Measurements from ENCODE around the gene NTRK3.

The NTRK3 gene

DNA sequence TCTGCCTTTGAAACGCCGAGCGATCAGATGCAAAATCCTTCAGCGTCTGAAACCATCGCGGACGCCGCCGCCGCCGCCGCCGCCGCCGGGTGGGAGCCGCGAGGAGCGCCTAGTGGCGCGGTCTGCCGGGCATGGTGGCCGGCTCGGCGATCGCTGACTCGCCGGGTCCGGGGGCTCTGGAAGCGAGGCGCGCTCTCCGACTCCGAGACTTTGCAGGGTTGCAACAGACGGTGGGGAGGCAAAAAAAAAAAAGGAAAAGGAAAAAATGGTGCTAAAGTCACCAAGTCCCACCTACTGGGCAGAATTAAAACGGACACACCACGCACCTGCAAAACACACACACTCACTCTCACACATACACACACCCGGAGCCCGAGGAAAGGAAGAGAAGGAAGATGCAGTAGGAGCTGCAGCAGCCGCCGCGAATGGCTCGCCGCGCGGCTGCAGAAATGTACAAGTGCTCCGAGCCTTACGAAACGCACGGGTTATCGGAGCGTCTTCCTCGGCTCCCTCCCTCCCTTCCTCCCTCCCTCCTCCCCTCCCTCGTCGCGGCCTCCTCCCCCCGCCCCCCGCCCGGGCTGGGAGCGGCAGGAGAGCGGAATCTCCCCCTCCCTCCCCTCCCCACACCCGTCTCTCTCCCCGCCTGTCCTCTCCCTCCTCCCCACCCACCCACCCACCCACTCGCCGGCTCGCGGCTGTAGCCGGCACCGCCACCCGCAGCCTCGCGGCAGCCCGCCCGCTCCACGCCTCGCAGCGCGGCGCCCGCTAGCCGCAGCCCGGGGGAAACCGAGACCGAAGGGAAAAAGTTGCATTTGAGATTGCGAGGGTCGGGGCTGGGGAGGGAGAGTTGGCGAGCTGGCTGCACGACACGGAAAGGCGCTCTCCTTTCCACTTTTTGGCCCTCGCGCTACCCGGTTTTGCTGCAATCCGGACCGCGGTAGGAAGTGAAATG, at the start of gene NTRK3:
Gene NTRK3, minus strand, starts transcription at position 461 of the 952 bp plus-strand sequence. CDS start 586 bp downstream, outside the sequence.
- no peak for DNase-seq (ENCODE audit: low read depth in 2 of 2)

DNA sequence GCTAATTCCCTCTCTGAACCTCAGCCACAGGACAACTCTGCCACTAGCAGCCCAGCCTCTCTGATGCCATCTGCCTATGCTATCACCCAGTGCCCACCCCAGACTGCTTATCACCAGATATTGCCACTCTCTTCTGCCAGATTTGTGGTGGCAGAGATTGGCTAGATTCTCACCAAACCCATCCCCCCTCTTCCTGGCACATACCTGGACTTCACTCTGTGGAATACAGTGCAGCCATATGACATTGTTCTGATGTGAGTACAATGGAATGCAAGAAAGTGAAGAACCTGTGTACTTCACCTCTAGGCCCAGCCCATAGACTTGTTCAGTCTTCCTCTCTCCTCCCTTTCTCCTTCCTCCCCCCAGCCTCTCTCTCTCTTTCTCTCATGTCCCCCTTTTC, 46.9 kb upstream of the NTRK3 start:
- DNase-seq (ENCODE audit: low read depth in 2 of 2): no peak

DNA sequence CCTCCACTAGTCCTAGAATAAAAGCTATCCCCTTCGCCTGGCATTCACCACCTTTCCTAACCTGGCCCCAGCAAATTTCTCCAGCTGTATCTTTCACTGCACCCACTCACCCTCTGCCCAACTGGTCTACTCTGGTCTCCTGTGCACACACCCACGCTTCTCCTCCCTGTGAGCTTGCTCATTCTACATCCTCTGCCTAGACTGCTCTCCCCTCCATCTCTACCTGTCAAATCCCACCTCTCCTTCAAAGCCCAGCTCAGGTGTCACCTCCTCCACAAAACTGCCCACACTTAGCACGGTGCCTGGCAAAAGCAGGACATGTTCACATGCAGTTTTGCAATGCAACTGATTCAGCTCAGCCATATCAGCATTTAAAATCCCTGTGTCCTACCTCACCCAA, 45.8 kb upstream of the NTRK3 start:
- no peak for DNase-seq (ENCODE audit: low read depth in 2 of 2)

DNA sequence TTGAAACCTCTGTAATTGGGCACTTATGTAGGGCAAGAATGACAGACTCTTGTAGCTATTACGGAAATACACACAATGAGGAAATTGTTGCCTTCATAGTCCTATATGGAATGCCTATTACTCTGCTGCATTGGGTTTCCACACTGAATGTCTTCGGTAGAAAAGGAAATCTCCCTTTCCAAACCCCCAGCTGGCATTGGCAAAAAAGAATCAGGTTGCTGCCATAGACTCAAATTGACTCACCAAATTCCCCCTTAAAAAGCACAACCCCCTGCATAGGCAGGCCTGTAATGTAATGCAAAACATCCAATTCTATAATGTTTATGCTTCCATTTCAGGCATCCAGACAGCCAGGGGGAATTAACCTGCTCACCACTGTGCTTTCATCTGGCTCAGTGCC, 44.8 kb upstream of the NTRK3 start:
- no peak for DNase-seq (ENCODE audit: low read depth in 2 of 2)

DNA sequence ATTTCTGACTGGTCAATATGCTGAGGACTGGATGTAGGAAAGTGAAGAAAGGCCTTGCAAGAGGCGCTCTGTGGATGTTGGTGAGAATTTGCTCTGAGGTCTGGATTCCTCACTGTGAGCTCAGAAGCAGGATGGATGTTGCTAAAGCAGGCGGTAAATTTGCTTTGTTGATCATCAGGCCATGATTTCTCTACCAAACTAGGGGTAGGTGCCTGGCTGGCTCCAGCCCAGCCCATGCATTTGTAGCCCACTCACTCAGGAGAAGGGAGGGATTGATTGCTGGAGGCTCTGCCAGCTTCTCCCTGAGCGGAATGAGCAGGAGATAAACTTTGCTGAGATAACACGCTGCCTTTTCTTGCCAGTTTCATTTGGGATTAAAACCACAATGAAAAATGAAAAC, 44.3 kb upstream of the NTRK3 start:
- DNase-seq (ENCODE audit: low read depth in 2 of 2): no peak

DNA sequence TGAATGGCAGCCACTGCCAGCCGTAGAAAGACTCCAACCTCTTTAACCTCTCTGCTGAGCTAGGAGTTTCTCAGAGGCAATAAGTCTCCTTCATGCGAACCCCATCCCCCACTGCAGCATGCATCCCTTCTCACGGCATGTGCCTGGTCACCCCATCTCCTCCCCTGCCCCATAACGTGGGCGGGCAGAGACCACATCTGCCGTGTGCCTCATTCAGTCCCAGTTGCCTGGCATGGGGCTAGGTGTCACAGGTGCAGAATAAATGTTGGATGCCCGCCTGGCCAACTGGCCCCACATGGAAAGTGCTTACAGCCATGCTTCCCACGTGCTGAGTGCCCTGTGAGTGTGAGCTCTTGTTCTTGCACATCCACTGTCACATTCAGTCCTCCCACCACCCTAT, 43.5 kb upstream of the NTRK3 start:
- no peak for DNase-seq (ENCODE audit: low read depth in 2 of 2)

DNA sequence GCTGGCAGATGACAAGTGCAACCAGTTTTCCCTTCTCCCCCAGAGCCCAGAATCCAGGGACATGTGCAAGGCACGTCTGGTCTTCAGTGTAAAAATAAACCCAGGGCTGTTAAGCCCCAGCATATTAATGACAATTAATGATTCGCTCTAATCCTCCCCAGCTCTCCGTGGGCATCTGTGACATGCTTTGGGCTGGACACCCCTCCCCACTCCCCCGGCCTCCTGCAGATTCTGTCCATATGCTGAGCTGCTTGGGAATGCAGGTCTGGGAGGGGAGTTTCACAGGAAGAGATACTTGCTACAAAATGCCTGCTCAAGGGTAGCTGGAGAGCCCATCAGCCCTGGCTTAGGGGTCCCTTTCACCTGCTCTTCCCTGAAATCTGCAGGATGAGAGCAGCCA, 43.0 kb upstream of the NTRK3 start:
- no peak for DNase-seq (ENCODE audit: low read depth in 2 of 2)

DNA sequence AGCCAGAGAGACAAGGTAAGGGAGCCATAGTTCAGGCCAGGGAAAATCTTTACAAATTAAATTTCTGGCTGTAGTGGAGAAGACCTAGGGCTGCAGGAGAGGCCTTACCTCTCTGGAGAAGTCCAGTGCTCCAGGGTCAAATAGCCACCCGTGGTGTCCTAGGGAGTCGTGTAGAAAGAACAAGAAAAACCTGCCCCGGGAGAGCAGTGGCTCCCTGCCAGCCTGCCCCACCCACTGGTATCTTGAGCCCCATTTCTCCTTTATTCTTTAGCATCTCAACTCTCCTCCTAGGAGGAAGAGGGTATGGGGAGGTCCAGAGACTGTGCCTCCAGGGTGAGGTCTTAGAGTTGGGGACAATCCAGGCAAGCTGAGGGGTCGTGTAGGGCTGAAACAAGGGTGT, 32.1 kb upstream of the NTRK3 start:
- DNase-seq (ENCODE audit: low read depth in 2 of 2): no peak

DNA sequence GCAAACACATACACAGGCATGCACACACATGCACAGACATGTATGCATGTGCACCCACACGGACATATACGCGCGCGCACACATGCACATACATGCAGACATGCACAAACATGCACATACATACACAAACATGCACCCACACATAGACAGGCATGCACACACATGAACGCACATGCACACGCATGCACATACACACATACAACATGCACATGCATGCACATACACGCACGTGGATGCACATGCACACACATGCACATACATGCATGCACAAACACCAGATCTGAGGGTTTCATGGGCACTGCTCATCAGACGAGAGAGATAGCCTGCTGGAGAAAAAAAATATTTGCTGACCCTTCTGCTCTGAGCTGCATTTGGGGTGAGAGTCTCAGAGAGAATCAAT, 31.7 kb upstream of the NTRK3 start:
- no peak for DNase-seq (ENCODE audit: low read depth in 2 of 2)

DNA sequence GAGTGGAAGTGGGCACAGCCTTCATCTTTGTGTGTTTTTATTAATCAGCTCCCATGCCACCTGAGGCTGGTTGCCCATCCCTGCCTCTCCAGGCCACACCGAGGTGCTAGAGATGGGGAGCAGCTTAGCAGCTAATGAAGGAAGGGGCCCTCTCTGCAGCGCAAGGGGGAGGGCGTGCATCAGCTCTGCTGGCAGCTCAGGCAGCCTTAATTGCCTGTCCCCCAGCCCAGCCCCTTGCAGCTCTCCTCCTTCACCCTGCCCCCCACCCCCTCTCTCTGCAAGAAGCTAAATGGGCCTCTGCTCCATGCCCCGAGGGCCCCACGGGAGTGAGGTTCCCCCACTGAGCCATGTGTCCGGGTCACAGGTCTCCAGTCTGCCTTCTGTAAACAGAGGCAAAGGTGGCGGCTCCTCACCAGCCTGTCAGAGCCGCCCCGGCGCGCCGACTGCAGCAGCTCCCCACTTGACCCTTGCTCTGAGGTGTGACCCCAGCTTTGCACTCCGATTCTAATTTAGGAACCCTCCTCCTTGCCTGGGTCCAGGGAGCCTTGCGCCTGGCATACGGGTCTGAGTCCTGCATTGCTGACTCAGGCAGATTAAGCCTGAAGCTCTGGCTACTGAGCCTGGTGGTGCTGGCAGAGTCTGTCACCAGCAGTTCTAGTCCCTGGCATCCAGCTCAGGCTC, 27.9 kb upstream of the NTRK3 start:
- DNase-seq (ENCODE audit: low read depth in 2 of 2): no peak

DNA sequence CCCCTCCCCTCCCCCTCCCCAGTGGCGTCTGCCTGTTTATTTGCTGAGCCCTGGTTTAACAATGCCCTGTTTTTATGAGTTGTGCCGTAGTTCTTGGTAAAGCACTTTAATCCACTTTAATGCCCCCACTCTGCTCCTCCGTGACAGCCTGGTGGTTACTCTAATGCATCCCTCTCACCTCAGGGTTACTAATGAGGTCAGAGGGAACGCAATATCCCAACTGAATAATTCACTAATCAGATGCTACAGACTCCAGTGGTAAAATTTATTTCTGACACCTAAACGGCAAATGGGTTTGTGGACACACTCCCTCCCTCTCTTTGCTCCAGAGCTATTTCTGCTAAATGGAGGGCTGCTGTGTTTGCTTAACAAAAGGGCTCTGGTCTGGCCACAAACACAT, 26.1 kb upstream of the NTRK3 start:
- no peak for DNase-seq (ENCODE audit: low read depth in 2 of 2)

DNA sequence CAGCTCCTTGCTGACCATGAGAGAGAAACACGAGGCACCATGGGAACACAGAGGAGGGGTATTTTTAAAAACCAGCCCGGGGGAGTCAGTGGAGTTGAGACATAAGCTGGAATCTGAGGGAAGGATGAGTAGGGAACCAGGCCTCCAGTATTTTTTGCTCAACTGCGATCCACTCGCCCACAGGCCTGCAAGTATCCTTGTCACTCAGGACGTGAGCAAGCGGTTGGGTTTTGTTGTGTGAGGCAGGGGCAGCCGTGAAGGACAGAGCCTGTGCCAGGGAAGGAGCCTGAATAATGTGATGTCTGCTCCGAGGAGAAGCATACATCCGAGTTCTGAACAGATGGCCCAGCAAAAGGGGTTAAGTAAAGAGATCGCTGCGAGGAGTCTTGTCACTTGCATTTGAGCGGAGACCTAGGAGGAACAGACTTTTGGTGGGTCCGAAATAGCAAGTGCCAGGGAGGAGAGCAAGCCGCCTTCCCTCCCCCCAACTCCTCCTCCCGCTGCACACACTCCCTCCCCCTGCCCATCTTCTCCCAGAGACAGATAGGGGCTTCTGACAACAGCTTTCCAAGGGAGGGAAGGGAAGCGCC, 20.4 kb upstream of the NTRK3 start:
- DNase-seq (ENCODE audit: low read depth in 2 of 2): no peak

DNA sequence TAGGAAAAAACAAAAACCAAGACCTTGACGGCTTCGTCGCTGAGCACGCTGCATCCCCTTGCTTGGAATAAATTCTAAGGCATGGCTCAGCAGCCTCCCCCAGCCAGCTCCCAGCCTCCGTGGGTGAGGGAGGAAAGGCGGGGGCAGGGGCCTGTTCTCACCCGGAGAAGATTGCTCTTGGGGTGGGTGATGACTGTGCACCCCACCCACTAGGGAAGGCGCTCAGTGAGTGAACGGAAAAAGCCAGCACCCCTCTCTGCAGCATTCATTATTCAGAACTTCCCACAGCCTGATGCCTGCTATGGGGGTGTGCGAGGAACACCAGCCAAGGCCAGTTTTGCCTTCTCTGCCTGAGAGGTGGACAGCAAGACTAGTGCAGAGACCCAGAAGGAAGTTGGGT, 19.3 kb upstream of the NTRK3 start:
- DNase-seq (ENCODE audit: low read depth in 2 of 2): no peak

DNA sequence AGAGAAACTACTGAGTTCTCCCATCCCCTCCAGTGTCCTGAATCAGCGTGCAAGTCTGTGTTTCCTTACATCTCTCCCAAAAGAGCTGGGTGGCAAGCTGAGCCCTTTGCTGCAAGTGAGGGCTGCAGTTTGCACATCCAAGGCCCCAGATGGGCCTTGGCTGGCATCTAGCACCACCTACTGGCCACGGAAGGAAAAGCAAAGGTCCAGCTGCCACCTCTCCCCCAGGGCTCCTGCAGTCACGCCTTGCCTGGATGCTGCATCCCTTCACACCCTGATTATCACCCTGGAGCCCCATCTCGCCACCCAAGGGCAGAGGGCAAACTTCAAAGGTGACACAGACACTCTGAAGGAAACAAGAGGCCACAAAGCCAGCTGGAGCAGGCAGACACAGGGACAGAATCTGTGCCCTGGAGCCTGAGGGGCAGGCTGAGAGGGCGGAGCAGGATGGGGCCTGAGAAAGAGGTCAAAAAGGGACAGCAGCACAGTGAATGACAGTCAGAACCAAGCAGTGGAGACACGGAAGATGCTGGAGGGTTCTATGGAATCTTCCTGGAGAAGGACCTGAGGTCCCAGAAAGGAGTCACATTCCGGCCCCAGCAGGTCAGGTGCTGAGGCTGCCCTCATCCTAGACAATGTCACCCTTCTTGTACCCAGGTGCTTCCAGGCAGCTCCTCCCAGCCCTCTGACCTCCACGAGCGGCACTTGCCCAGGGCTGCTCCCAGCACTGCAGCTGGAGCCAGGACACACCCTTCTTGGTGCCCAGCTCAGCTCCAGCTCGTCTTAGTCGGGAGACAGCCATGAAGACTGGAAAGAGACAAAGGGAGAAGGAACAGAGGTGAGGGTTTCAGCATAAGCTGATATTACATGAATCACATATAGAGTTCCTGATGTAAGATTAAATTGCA, 18.3 kb upstream of the NTRK3 start:
- DNase-seq (ENCODE audit: low read depth in 2 of 2): peak; percentile 45 to 52

DNA sequence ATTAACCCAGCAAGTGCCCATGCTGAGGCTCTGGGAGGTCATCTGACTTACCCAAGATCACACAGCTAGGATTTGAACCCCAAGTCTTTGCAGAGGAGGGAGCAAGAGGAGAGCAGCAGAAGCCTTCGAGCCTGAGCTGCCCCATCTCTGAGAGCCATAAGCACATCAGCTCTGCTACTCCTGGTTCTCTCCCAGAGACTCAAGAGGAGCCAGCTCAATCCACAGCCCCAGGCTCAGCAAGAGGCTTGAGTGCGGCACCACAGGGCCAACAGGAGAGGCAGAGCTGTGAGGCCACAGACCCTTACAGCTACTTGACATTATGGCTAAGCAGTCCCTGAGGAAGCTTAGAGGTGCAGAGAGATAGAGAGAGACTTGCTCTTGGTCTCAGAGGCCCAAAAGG, 15.9 kb upstream of the NTRK3 start:
- DNase-seq (ENCODE audit: low read depth in 2 of 2): no peak

DNA sequence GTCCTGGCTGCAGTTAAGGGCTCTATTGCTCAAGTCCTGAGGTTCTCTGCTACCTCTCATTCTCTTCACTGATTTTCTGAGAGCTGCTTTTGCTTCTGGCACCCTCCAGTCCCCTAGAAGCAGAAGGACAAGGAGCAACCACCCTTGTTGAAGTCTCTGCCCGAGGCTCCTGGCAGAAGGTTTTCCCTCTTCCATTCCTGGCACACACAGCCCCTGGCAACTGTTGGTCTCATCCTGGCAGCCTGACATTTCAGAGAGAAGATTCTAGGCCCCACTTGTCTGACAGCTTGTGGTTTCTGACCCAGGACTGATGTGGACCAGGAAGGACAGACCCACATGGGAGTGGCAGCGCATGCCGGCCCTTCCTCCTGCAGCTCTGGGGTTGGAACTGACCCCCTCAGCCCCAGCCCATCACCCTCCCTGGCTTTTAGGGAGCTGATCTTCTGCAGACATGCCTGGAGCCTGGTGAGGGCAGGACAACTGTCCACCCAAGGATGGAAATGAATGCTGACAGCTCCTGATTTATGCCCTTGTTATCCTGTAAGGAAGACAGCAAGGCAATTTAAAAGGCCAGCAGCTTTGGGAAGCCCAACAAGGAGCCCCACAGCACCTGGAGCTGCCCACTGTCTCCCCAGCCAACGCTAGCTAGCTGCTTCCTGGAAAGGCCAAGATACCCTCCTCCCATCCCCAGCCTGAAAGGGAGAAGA, 13.0 kb upstream of the NTRK3 start:
- no peak for DNase-seq (ENCODE audit: low read depth in 2 of 2)

DNA sequence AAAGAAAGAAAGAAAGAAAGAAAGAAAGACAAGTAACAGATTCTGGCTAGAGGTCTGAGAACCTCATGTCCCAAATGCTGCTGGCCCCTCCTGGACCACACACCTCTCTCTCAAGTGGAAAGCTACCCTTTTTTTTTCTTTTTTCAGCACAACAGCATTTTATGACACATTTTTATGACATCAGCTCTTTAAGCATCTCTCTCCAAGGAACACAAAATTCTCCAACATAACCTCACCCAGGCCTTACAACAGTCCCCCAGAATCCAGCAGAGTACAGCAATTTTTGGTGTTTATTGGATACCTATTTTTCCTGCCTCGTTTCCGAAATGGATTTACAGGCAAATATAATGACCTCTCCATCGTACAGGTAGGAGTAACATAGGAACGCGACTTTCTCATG, 11.2 kb upstream of the NTRK3 start:
- DNase-seq (ENCODE audit: low read depth in 2 of 2): no peak

DNA sequence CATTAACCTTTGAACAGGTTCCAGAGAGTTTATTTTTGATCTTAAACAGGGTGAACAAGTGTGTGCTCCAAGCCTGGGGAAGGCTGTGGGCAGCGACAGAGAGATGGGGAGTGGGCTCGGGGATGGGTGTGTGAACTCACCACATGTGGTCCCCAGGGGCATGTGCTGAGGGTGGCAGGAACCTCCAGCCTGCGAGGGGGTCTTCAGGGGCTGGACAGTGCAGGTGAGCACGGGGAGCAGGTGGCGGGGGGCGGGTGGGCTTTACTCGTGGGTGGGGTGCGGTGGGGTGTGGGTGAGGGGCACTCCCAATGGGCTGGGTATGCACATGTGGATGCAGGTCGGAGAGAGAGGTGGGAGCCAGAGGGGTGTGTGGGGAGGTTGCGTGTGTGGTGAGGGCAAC, 9.6 kb upstream of the NTRK3 start:
- no peak for DNase-seq (ENCODE audit: low read depth in 2 of 2)

DNA sequence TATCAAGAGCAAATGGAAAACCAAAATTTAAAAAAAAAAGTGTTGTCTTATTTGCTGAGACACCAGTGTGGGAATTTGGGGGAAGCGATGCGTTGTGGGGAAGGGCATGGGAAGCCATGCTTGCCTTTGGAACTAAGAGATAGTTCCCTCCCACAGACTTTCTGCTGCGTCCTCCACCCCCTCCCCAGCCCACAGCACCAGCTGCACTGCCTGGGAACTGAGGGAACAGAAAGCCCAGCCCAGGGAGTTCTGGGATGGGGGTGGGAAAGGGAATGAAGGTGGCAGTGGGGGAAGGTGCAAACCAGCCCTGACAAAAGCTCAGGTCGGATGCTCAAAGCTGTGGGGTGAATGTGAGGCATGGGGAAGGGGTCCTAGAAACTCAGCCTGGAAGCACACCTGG, 8.1 kb upstream of the NTRK3 start:
- no peak for DNase-seq (ENCODE audit: low read depth in 2 of 2)

DNA sequence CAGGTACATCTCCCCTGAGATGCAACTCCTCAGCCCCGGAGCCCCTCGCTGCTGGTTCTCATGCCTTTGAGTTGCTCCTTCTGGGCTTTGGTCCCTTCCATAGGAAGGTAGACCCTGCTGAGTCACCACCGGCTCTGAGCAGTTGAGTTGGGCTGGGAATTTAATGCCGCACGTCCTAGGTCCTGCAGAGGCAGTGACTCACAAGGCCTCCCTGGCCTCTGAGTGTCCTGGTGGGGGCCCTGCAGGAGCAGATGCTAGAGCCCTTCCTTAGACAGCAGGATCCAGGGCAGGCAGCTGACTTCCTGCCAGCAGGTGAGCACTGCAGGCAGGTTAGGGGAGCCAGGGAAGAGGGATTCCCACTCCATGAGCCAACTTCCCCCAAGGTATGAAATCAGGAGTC, 5.5 kb upstream of the NTRK3 start:
- DNase-seq (ENCODE audit: low read depth in 2 of 2): no peak

DNA sequence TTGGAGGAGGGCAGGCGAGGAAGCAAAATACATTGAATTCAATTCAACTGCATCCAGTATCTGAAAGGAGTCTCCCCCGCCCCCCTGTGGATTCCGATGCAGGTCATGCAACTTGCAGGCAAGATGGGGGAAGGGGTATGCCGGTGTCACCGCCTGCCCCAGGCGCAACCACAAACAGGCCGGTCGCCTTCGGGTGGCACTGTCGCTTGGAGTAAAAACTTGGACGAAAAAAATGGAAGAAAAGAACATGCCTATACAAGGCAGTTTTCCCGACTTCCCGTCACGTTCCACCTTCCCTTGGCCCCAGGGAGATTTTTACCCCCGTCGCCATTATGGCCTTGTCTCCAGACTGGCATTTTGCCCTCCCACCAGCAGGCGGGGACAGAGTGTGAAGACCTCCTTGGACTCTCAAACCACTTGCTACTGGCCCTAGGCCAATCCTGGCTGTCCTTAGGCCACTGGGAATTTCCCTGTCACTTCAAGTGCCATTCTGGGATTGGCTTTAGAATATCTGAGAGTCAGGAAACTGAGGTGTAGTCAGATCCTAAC, 1.6 kb upstream of the NTRK3 start:
- DNase-seq (ENCODE audit: low read depth in 2 of 2): no peak
